Spleen (tissue), 11 donors: ENCODE data around the gene AUP1. TPM values are rescaled to one million over a fixed set of nuclear protein-coding genes. Genes with fewer than 3 reads are reported as not detected.

ENCODE experiments used
- DNase-seq: peaks from one replicate; pipeline ENCODE4 v3.0.0-alpha.2; 2020
- H3K27ac ChIP-seq, 8 donors: fragments of 200-600 bp; sonication (generic) in 7 of 8; 1 replicate in 4 of 8; 2 replicates in 4 of 8; pipeline versions ENCODE4 v1.5.0 to v1.8.0; 2016 to 2021; ENCODE audit warnings: inconsistent platforms in 4 of 8, mild to moderate bottlenecking in 4 of 8, moderate library complexity in 1 of 8
- H3K27me3 ChIP-seq, 7 donors: fragments of 200-600 bp; sonication (generic) in 6 of 7; replicated peaks in 1 of 7; 1 replicate in 4 of 7; 2 replicates in 3 of 7; pipeline versions ENCODE4 v1.5.0 to v1.8.0; 2016 to 2021; ENCODE audit warnings: inconsistent platforms in 3 of 7, mild to moderate bottlenecking in 1 of 7
- H3K36me3 ChIP-seq, 6 donors: fragments of 200-600 bp; sonication (generic) in 5 of 6; 1 replicate in 4 of 6; 2 replicates in 2 of 6; pipeline versions ENCODE4 v1.5.0 to v1.8.0; 2016 to 2021; ENCODE audit warnings: inconsistent platforms in 2 of 6
- H3K4me1 ChIP-seq, 6 donors: fragments of 200-600 bp; sonication (generic) in 5 of 6; 1 replicate in 3 of 6; 2 replicates in 3 of 6; pipeline versions ENCODE4 v1.5.0 to v1.8.0; 2016 to 2021; ENCODE audit warnings: inconsistent platforms in 3 of 6
- H3K4me3 ChIP-seq, 8 donors: fragments of 200-600 bp; sonication (generic) in 7 of 8; 1 replicate in 4 of 8; 2 replicates in 4 of 8; pipeline versions ENCODE4 v1.5.0 to v1.8.0; 2016 to 2021; ENCODE audit warnings: inconsistent platforms in 4 of 8, mild to moderate bottlenecking in 4 of 8, moderate library complexity in 2 of 8
- H3K9me3 ChIP-seq, 8 donors: fragments of 200-600 bp; sonication (generic) in 7 of 8; 1 replicate in 4 of 8; 2 replicates in 4 of 8; pipeline versions ENCODE4 v1.5.0 to v1.8.0; 2016 to 2021; ENCODE audit warnings: inconsistent platforms in 4 of 8
- CTCF ChIP-seq, 11 experiments: fragments of 200-600 bp in 7 of 11; fragments of 450-650 bp in 4 of 11; sonication (generic) in 4 of 11; IDR thresholded peaks in 8 of 11; conservative IDR thresholded peaks in 3 of 11; 1 replicate in 7 of 11; 2 replicates in 4 of 11; pipeline versions ENCODE4 v1.4.0 to v1.8.0; 2016 to 2021; ENCODE audit warnings: antibody characterized with exemption in 11 of 11, inconsistent platforms in 4 of 11, mild to moderate bottlenecking in 1 of 11
- POLR2A ChIP-seq, 3 donors: fragments of 450-650 bp; IDR thresholded peaks; one replicate each; pipeline ENCODE4 v1.5.1; 2017; ENCODE audit warnings: antibody characterized with exemption in 3 of 3, mild to moderate bottlenecking in 1 of 3
- POLR2AphosphoS5 ChIP-seq, 3 donors: sonication (generic); formaldehyde crosslinking; IDR thresholded peaks; one replicate each; pipeline ENCODE4 v1.5.1; 2017; ENCODE audit warnings: antibody characterized with exemption in 3 of 3
- WGBS, 5 donors: extraction: QIAGEN DNeasy Blood & Tissue Kit in 3 of 5; methylation state at CpG; one replicate each; pipeline versions ENCODE4 v1.1.5 to v1.1.7; 2013 to 2018; 5-methylcytosine and 5-hydroxymethylcytosine counted together
- intact Hi-C: fragments of 100-400 bp; cut with DNase I; formaldehyde crosslinking; loops from one replicate; pipeline ENCODE4 v1.15.0; 2023; ENCODE audit warnings: low total_unique reads
- polyA plus RNA-seq, 3 donors: library from polyadenylated mRNA; stranded (reverse); fragments of 200-250 nt; gene quantifications; one replicate each; pipeline ENCODE4 v1.2.1, GENCODE V29; 2013
- total RNA-seq, 7 donors: library from RNA; depleted of rRNA in 3 of 7; stranded (reverse); fragments of >200 nt in 3 of 7; fragmentation: NEBNext Ultra II Directional in 4 of 7; extraction: Animal tissue kit (Norgen Biotek cat#: 25700) in 4 of 7; gene quantifications; one replicate each; pipeline versions ENCODE4 v1.1.0 to v1.2.1, GENCODE V29; 2016 to 2021
- donor health status: healthy with polysubstance abuse.
- donor health status: DM: no; HTN: no; CAD: no; lungs with moderate emphysema.
- donor health status: DM: no; HTN: no; CAD: no.
- donor health status: Bipolar disorder and iron deficiency.
- donor health status: healthy.
- donor health status: DM: no; HTN: no; CAD: no.
- donor health status: DM: yes; HTN: yes; CAD: no.

Gene AUP1
- total and polyA plus RNA-seq, 10 donors = 107 to 226 (median 135) TPM

GRCh38 chr2:74551530-74551929 is 22.0 kb upstream of the AUP1 start:
- Histone ChIP-seq H3K27me3 (peaks cover 0 to 29% (median 12%) of the 10 kb centered on the region in 7 donors), H3K4me3 (no peak overlapping the region), H3K4me1 (peaks cover 14 to 69% (median 51%) of the 10 kb centered on the region in 6 donors), H3K27ac (no peak overlapping the region), H3K36me3 (peaks cover 0 to 9% (median 4%) of the 10 kb centered on the region in 6 donors), H3K9me3 (no peaks in the 10 kb centered on the region)
- intact Hi-C loops = no loop called here
- TF ChIP-seq POLR2AphosphoS5 (IDR thresholded peaks at IDR 0.05) (no peak), CTCF (IDR thresholded peaks at IDR 0.05 in 8 of 11, conservative IDR thresholded peaks at IDR 0.05 in 3 of 11) (no peak), POLR2A (IDR thresholded peaks at IDR 0.05) (no peak)
- DNase-seq = no peak

- no peaks in the 10 kb centered on the region for H3K9me3 ChIP-seq
- no peak for TF ChIP-seq POLR2A (IDR thresholded peaks at IDR 0.05)
- peaks cover 0 to 29% (median 12%) of the 10 kb centered on the region in 7 donors for H3K27me3 ChIP-seq
- H3K4me1 ChIP-seq = peaks cover 7 to 56% (median 38%) of the 10 kb centered on the region in 6 donors
- WGBS, 5 donors = 90 to 96% (median 91%) methylated on average over 7 of the region's 7 CpGs
- no peak for DNase-seq
- intact Hi-C loops = no loop called here
- H3K4me3 ChIP-seq = no peak overlapping the region
- H3K36me3 ChIP-seq = no peaks in the 10 kb centered on the region
- H3K27ac ChIP-seq = no peak overlapping the region
Observed at GRCh38 chr2:74550231-74550630, 20.7 kb upstream of the AUP1 start.

- 3 to 5% (median 4%) methylated on average over 52 to 85 of the region's 85 CpGs for WGBS, 5 donors
- Histone ChIP-seq H3K4me3 (peak overlapping the region; percentile 35 to 76 (median 53)), H3K4me1 (peaks cover 7 to 51% (median 36%) of the 10 kb centered on the region in 6 donors), H3K36me3 (no peaks in the 10 kb centered on the region), H3K9me3 (no peaks in the 10 kb centered on the region), H3K27me3 (peaks cover 0 to 29% (median 12%) of the 10 kb centered on the region in 7 donors), H3K27ac (peak overlapping the region in 7 of 8 donors; percentile 28 to 79 (median 60))
- TF ChIP-seq POLR2A (IDR thresholded peaks at IDR 0.05) = no peak
- TF ChIP-seq POLR2AphosphoS5 (IDR thresholded peaks at IDR 0.05) = peak in 2 of 3 donors; percentile 53 to 68
- peak; percentile 84 for DNase-seq
- intact Hi-C loops = no loop called here
Observed at GRCh38 chr2:74548900-74549826, 19.7 kb upstream of the AUP1 start.

GRCh38 chr2:74548285-74548899 is 18.9 kb upstream of the AUP1 start:
- 26 to 38% (median 27%) methylated on average over 16 to 26 of the region's 26 CpGs for WGBS, 5 donors
- peaks cover 7 to 44% (median 28%) of the 10 kb centered on the region in 6 donors for H3K4me1 ChIP-seq
- DNase-seq = no peak
- H3K36me3 ChIP-seq = no peaks in the 10 kb centered on the region
- intact Hi-C loops = no loop called here
- peak overlapping the region; percentile 35 to 76 (median 53) for H3K4me3 ChIP-seq
- H3K27me3 ChIP-seq = peaks cover 0 to 29% (median 12%) of the 10 kb centered on the region in 7 donors
- no peak for TF ChIP-seq POLR2AphosphoS5 (IDR thresholded peaks at IDR 0.05)
- no peak for TF ChIP-seq CTCF (IDR thresholded peaks at IDR 0.05 in 8 of 11, conservative IDR thresholded peaks at IDR 0.05 in 3 of 11)
- TF ChIP-seq POLR2A (IDR thresholded peaks at IDR 0.05) = no peak
- H3K27ac ChIP-seq = peak overlapping the region in 7 of 8 donors; percentile 28 to 79 (median 60)
- H3K9me3 ChIP-seq = no peaks in the 10 kb centered on the region

- no peak overlapping the region for H3K27ac ChIP-seq
- intact Hi-C loops = no loop called here
- H3K27me3 ChIP-seq = peaks cover 0 to 29% (median 12%) of the 10 kb centered on the region in 7 donors
- H3K9me3 ChIP-seq = no peaks in the 10 kb centered on the region
- no peak overlapping the region for H3K4me3 ChIP-seq
- TF ChIP-seq POLR2AphosphoS5 (IDR thresholded peaks at IDR 0.05) (no peak), POLR2A (IDR thresholded peaks at IDR 0.05) (no peak), CTCF (IDR thresholded peaks at IDR 0.05 in 8 of 11, conservative IDR thresholded peaks at IDR 0.05 in 3 of 11) (no peak)
- H3K4me1 ChIP-seq = peaks cover 7 to 28% (median 20%) of the 10 kb centered on the region in 6 donors
- H3K36me3 ChIP-seq = no peaks in the 10 kb centered on the region
- 84 to 96% (median 87%) methylated on average over 3 of the region's 3 CpGs for WGBS, 5 donors
- no peak for DNase-seq
Observed at GRCh38 chr2:74546004-74546403, 16.5 kb upstream of the AUP1 start.
